M059J (cell line): Measurements from ENCODE around the gene ST6GALNAC1. TPM values are rescaled to one million over a fixed set of nuclear protein-coding genes. Genes with fewer than 3 reads are reported as not detected.

Experiments
- DNase-seq: peaks from one replicate; pipeline ENCODE4 v3.0.0-alpha.2; 2012; ENCODE audit warnings: low read depth
- total RNA-seq: library from RNA; depleted of rRNA; stranded (reverse); fragments of >200 nt; shearing (Covaris generic); gene quantifications from 2 replicates; pipeline ENCODE4 v1.2.3, GENCODE V29; 2014; rRNA removed

Gene ST6GALNAC1, protein sequence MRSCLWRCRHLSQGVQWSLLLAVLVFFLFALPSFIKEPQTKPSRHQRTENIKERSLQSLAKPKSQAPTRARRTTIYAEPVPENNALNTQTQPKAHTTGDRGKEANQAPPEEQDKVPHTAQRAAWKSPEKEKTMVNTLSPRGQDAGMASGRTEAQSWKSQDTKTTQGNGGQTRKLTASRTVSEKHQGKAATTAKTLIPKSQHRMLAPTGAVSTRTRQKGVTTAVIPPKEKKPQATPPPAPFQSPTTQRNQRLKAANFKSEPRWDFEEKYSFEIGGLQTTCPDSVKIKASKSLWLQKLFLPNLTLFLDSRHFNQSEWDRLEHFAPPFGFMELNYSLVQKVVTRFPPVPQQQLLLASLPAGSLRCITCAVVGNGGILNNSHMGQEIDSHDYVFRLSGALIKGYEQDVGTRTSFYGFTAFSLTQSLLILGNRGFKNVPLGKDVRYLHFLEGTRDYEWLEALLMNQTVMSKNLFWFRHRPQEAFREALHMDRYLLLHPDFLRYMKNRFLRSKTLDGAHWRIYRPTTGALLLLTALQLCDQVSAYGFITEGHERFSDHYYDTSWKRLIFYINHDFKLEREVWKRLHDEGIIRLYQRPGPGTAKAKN
- not detected in 2 replicates for total RNA-seq

DNA sequence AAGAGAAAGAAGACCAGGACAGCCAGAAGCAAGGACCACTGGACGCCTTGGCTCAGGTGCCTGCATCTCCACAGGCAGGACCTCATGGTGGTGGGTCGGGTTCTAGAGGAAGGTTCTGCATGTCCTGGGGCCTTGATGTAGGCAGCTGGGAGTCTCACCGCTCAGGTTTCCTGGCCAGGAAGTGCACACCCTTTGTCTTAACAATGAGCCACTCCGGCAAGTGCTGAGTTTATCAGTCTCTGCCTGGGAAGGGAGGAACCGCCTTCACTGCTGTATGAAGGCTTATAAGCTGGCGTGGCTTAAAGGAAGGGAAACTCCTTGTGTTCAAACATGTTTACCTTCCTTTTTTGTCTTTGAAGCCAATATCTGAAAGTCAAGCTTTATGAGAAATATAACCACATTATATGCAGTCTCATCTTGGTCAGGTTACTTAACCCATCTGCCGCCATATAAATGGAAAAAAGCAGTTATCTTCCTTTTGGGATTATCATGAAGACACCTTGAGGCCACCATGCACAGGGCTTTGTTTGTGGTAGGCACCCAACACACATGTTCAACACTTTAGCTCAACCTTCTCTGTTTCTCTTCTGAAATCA lies at the start of gene ST6GALNAC1:
TSS of gene ST6GALNAC1 (minus strand) at position 205 of the 596 bp plus-strand sequence. CDS start at position 86, 119 bp downstream.
- DNase-seq: no peak

DNA sequence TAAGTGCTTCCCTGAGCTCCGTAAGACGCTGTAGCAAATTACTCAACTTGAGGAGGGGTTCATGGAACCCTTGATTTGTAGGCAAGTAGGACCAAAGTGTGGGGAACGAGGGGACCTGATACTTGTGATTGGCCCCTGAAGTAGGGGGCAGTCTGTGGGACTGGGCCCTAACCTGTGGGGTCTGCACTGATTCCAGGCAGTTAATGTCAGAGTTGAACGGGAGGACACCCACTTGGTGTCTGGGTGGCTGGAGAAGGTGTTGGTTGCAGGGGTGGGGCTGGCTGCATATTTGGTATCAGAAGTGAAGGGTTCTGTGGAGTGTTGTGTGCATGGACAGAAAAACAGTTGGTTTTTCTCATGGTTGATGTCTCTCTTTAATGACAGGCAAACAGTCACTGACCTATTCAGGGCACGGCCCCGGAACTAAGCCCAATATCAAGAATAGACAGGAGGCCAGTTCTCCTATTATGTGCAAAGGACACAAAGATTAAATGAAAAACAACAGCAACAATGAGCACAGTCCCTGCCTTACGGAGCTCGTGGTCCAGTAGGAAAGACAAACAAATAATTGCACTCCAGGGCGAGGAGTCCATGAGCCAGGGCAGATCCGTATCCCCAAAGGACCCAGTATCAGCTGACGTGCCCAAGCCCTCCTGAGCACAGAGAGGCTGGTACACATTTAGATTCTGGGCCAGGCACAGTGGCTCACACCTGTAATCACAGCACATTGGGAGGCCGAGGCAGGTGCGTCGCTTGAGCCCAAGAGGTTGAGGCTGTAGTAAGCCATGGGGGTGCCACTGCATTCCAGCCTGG lies 48.0 kb upstream of the ST6GALNAC1 start:
- no peak for DNase-seq

DNA sequence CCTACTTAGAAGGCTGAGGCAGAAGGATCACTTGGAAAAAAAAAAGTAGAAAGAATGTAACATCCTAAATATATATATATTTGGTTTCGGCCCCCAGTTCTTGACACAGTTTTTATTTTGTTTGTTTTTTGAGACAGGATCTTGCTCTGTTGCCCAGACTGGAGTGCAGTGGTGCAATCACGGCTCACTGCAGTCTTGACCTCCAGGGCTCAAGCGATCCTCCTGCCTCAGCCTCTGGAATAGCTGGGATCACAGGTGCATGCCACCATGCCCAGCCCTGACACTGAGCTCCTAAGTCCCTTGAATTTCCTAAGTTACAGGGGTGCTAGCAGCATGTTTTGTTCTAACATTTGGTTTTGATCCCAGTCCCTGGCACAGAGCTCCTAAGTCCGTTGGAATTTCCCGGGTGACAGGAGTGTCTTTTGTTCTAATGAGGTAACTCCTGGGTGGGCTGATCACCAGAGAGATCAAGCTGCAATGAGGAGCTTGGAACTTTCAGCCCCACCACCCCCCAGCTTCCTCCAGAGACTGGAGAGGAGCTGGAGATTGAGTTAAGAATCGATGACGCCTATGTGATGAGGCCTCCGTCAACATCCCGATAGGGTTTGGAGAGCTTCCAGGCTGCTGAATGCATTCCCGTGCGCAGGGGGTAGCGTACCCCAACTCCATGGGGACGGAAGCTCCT lies 47.2 kb upstream of the ST6GALNAC1 start:
- DNase-seq: no peak

DNA sequence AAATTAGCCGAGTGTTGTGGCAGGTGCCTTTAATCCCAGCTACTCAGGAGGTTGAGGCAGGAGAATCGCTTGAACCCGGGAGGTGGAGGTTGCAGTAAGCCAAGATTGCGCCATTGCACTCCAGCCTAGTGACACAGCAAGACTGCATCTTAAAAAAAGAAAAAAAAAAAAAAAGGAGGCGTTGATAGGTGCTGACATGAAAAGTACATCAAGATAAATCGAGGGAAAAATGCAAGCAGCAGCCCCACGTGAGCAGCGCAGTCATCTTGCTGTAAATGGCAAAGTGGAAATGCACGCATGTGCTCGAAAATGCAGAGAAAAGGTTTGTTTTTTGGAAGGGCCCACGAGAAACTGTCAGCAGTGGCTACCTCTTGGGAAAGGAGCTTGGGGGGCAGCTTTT lies 46.3 kb upstream of the ST6GALNAC1 start:
- no peak for DNase-seq

DNA sequence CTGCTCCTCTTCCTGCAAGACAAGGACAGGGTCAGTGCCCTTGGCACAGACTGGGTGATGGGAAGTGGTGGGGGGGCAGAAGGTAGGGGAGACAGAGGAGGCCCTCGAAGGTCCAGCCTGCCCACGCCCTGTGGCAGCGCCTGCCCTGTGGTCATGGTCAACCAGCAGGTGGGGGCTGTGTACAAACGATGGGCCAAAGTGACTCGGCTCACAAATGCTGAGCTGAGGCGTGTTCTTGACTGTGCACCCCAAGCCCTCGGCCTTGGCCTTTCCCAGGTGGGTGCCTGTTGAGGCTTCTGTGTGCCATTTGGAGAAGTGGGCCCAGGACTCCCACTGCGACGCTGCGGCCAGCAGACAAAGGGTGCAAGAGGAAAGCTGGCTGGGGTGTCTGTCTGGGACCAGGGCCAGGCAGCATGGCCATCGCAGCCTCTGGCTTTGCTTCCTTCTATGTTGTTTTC lies 44.6 kb upstream of the ST6GALNAC1 start:
- no peak for DNase-seq

DNA sequence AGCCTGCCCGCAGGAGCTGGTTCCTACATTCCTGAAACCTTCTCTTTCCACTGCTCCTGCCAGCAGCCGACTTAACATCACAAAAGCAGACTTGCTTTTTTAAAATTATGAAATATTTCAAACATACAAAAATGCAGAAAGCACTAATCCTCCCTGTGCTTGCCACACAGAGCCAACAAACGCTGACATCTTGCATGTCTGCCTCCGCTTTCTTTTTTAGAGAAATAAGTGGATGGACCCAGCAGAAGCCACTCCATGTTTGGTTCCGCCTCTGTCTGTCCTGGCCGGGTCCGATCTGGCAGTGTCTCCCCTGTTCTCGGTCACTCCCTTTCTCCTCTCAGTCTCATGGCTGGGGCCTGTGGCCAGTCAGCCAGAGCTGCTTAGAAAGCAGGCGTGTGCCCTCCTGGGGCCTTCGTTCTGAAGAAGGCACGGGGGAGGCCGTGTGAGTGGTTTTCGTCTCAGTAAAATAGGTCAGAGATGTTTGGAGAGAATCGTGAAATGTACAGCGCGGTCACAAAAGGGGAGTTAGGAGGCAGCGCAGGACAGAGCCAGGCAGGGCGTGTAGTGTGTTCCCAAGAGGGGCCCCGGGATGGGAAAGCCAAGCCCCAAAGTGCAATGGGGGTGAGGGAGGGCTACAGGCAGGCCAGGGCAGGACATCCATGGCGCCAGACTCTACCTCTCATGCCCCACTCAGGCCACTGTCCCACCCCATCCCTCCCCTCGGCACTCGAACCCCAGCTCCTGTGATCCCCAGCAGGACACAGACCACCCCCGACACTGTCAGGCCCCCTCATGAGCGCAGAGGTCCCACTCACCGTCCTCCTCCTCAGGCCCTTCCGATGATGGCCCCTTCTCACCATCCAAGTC lies 44.0 kb upstream of the ST6GALNAC1 start:
- no peak for DNase-seq

DNA sequence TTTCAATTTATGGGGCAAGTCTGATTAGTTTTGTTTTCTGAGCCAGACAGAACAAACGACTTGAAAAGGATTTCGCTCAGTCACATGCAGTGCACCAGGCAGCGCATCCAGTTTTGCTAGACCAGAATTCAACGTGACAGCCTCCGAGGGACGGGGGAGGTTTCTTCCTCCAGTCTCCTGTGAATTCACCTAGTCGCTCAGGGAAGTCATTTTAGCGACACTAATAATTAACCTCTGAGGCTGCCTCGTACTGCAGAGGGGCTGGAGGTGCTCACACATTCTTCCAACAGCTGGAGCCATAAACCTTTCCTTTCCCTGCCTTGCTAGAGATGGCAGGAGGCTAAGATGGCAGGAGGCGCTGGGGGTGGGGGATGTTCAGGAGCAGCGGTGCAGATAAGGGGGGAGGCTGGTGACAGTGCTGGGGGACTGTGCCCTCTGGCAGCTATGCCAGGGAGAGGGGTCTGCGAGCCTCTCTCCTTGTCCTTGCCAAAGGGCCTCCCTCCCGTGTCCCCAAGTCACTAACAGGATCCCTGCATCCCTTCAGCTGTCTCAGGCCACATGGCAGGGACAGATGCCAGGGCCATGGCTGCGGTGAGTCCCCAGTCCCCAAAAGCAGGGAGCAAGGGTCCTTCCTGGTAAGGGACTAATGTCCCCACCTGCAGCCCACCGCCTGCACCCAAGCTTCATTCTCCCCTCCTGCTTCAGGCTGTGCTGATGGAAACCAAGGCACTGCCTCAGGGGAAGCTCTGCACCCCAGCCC lies 43.2 kb upstream of the ST6GALNAC1 start:
- DNase-seq: no peak

DNA sequence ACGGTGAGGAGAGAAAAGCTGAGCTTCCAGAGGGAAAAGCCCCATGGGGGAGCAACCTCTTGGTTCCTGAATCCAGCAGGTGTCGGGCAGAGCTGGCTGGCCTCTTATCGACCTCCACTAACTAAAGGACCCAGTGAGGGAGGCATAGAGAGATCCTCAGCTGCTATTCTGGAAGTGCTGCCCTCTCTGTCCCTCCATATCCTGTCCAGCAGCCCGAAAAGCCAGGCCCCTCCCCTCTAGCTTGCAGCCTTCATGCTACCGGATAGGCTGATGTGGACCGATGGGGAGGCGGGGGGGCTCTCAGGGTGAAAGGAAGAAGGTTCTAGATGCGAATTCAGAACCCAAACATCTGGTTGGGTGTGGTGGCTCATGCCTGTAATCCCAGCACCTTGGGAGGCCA lies 42.3 kb upstream of the ST6GALNAC1 start:
- DNase-seq: no peak

DNA sequence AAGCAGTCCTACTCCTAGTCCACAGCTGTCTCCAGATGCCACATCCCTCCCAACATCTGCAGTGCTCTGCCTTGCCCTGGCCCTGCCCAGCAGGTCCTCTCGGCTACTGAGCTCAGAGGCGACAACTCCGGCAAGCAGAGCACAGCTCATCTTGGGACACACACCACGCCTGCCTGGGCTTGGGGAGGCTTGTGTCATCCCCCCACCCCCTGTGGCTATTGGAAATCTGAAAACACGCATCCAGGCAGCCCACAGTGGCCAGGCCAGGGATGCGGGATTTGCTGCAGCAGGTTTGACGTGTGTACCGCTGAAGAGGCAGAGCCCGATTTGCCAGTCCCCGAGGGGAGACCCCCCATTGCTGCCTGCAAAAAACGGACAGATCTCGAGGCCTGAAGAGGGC lies 41.8 kb upstream of the ST6GALNAC1 start:
- DNase-seq: no peak

DNA sequence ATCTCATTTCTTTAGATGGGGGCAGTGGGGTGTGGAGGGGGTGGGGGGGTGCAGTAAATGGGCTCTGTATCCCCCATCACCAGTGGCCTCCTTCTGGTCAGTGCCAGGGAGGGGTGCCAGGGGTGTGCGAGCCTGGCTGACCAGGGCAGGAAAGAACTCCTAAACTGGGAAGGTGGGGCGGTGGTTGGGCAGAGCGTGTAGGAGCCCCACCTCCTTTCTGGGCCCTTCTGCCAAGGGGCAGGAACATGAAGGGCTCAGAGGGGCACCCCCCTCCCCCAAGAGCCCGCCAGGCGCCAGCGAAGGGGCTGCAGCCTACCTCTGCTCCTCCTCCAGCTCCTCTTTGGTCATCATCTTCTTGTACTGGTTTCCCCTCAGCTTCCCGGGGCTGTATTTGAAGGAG lies 41.2 kb upstream of the ST6GALNAC1 start:
- no peak for DNase-seq

DNA sequence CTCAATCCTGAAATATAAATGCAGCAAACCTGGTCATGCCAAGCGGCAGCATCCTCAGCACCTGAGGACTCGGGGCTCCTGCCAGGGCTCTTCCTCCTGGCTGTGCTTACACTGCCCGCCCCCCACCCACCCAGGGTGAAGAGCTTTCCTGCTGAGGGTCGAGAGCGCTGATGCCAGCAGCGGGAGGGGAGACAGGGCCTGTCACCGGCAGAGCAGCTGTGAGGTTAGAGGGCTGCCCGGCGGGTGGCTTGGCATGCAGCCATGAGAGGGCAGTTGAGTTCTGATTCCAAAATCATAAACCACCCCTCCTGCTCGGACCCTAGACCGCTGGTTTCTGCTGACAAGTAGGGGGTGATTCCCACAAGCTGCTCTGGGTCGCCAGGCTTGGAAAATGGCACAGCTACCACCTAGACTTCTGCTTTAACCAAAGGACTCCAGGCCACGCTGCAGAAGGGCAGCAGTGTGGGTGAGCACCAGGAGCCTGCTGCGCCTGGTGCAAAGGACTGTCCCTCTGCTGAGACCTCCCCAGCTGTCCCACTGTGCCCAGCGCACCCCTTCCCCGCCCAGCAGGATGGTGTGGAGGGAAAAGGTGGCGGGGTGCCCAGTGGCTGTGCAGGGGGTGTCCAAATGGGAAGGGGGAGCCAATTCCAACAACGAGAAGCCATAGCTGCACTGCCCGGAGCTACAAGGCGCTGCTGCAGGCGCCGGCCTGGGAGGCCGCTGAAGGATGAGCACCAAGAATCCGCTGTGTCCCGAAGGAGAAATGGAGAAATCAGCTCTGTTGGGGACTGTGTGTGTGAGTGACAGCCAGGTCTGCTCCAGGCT lies 40.6 kb upstream of the ST6GALNAC1 start:
- DNase-seq: no peak

DNA sequence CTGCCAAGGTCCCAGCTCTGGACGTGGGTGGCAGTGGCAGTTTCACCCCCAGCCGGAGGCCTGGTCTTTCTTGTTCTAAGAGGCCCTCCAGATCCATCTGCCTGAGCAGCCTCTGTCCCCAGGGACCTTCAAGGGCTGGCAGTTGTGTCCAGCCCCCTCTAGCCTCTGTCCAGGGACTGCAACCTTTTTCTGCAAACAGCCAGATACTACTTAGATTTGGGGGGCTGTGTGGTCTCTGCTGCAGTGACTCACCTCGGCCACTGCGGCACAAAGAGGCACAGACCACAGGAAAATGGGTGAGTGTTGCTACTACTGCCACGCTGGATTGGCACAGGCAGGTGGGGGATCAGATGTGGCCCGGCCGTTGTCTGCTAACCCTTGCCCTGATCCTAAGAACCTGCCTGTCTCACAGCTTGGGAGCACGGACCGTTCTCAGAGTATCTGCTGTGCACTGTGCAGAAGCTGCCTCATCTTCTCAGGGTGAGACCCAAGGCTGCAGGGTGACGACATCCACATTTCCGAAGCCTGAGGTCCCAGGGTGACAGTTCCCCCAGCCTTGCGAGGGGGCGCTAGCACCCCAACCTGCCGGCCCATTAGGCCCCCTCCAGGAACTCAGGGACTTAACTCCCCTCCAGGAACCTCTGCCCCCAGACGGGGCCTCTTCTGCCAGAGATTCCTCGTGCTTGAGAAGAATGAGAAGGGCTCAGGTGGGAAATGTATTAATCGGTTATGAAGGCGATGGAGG lies 39.6 kb upstream of the ST6GALNAC1 start:
- no peak for DNase-seq

DNA sequence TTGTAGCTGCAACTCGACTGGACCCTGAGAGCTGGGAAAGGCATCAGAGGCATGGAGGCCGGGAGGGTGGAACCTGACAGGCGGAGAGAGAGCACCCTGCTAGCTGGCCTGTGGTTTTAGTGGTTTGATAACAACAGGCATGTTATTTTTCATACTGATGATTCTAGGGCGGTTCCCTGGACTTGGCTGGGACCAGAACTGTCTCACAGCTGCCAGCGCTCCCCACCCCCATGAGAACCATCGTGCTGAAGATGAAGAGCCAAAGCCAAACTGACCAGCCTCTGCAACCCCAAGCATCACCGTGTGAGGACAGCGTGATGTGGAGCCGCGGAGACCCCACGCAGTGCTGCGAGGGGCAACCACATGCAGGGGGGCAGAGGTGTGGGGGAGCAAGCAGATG lies 38.7 kb upstream of the ST6GALNAC1 start:
- no peak for DNase-seq

DNA sequence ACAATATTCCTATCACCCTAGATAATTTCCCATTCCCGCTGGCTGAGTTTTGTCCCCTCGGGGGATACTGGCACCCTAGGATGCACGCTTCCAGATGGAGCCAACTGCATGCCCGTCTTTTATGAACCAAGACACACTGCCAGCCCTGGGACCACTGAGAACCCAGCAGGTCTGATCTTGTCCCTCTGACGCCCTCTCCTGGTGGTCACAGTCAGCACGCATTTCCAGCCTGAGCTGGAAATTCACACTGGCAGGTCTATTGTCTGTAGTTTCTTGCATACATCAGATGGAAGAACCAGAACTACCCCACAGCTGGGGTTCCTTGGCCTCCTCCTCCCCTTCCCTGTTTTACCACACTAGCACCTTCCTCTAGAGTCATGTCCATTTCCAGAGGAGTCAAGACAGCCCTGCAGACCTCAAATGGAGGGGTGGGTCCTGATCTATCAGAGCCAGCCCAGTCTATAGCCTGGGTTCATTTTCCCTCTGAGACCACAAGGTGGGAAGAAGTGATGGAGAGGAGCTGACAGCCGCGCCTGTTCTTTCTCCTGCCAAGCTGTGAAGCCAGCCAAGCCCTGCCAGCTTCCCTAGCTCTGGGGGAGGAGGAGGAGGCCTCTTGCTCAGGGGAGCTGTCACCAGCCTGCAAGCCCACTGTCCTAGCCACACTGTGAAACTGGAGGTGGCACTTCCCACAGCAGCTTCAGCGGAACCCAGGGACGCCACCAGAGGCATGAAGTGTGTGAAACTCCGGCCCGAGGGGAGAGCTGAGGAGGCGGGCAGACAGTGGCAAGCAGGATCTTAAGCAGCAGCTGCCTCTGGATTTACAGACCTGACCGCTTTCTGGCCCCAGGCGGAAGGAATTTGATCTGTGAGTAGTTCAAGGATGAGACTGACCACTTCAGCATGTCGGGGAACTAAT lies 37.9 kb upstream of the ST6GALNAC1 start:
- peak; percentile 51 for DNase-seq

DNA sequence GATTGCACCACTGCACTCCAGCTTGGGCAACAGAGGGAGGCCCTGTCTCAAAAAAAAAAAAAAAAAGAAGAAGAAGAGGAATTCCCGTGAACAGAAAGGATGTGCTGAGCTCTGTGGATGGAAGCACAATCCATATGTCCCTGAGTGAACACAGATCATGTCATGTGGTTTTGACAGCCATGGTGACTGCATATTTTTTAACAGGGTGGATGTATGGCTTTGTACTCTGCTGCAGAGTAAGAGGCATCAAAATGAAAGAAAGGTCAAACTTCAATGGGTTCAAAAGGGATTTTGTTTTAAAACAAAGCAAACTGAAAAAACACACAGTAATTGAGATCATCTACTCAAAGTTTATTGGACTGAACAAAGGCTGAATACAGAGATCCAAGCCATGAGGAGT lies 35.7 kb upstream of the ST6GALNAC1 start:
- no peak for DNase-seq

DNA sequence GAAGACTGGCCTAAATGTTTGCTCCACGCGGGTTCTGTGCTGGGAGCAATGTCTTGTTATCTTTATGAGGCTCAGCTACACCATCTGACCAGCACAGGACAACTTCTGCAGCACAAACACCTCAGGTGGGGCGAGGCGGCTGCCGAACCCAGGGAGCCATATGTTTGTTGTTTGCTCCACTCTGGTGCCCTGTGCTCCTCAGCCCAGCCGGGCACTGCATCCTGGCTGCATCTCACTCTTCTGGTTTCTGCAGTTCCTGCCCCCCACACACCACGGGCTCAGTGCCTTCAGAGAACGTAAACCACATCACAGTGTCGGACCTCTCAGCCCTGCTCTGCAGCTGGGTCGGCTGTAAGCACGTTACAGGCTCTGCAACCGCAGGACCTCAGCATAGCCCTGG lies 34.8 kb upstream of the ST6GALNAC1 start:
- DNase-seq: no peak

DNA sequence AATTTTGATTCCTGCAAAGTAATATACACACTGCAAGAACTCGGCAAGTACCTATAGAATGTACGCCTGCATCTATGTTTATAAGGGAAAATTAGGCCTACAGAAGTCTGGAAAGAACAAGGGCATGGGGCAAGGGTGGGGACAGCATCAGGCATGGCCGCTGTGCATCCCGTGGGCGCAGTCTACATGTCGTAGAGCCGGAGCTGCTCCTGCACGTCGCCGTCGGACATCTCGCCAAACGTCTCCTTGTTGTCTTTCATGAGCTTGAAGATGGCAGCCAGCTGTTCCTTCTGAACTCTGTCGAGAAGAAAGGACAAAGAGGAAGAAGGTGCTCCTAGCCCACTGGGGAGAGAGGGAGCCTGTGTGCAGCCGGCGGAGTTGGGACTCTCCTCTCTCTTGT lies 33.8 kb upstream of the ST6GALNAC1 start:
- no peak for DNase-seq
